ENCODE measurements around the gene ZNF665.
"Not testable (repeated sequence)": the region's sequence is repeated elsewhere in the genome, so short reads cannot be mapped to it uniquely, and the experiment has no call there.

Gene ZNF665

GRCh38 chr19:53192771-53193534, at the start of gene ZNF665:
Gene ZNF665, minus strand, starts transcription at chr19:53193358. Its CDS starts 10,460 bp downstream, at chr19:53182898.
- DNase-seq (ENCODE audit: insufficient read length, low spot score) (peak; percentile 40), FAIRE-seq (no peak)

- DNase-seq (ENCODE audit: insufficient read length, low spot score) (no peak), FAIRE-seq (no peak)
Measured at GRCh38 chr19:53237114-53237777, 44.1 kb upstream of the ZNF665 start.

GRCh38 chr19:53224606-53225005, 31.4 kb upstream of the ZNF665 start:
- FAIRE-seq (no peak), DNase-seq (ENCODE audit: insufficient read length, low spot score) (no peak)

GRCh38 chr19:53222716-53223115, 29.6 kb upstream of the ZNF665 start:
- FAIRE-seq; DNase-seq (ENCODE audit: insufficient read length, low spot score): not testable (repeated sequence)

GRCh38 chr19:53212703-53213320, 19.7 kb upstream of the ZNF665 start:
- FAIRE-seq (no peak), DNase-seq (ENCODE audit: insufficient read length, low spot score) (no peak)

- not testable (repeated sequence) for FAIRE-seq; DNase-seq (ENCODE audit: insufficient read length, low spot score)
Measured at GRCh38 chr19:53211554-53211953, 18.4 kb upstream of the ZNF665 start.

GRCh38 chr19:53196777-53197396, 3.7 kb upstream of the ZNF665 start:
- peak; percentile 76 for DNase-seq (ENCODE audit: insufficient read length, low spot score)
- peak; percentile 13 for FAIRE-seq

GRCh38 chr19:53195265-53195903, 2.2 kb upstream of the ZNF665 start:
- FAIRE-seq (peak; percentile 63), DNase-seq (ENCODE audit: insufficient read length, low spot score) (peak; percentile 46)

GRCh38 chr19:53193535-53194222, 521 bp upstream of the ZNF665 start:
- no peak for FAIRE-seq
- no peak for DNase-seq (ENCODE audit: insufficient read length, low spot score)

- FAIRE-seq (no peak), DNase-seq (ENCODE audit: insufficient read length, low spot score) (no peak)
Measured at GRCh38 chr19:53190253-53190652, 2.9 kb downstream of the ZNF665 start.

- FAIRE-seq; DNase-seq (ENCODE audit: insufficient read length, low spot score): not testable (repeated sequence)
Measured at GRCh38 chr19:53189691-53190198, 3.4 kb downstream of the ZNF665 start.

- DNase-seq (ENCODE audit: insufficient read length, low spot score); FAIRE-seq: not testable (repeated sequence)
Measured at GRCh38 chr19:53185155-53185882, 7.8 kb downstream of the ZNF665 start.

- FAIRE-seq (no peak), DNase-seq (ENCODE audit: insufficient read length, low spot score) (peak; percentile 47)
Measured at GRCh38 chr19:53183146-53183764, 9.9 kb downstream of the ZNF665 start.

- no peak for DNase-seq (ENCODE audit: insufficient read length, low spot score)
Measured at GRCh38 chr19:53182202-53182601, 11.0 kb downstream of the ZNF665 start.

GRCh38 chr19:53177986-53178385, 15.2 kb downstream of the ZNF665 start:
- DNase-seq (ENCODE audit: insufficient read length, low spot score), result no peak
- FAIRE-seq, result no peak

More at GRCh38 chr19:53182202-53182601, 11.0 kb downstream of the ZNF665 start:
- no peak for FAIRE-seq

- FAIRE-seq (no peak), DNase-seq (ENCODE audit: insufficient read length, low spot score) (no peak)
Measured at GRCh38 chr19:53172889-53173288, 20.3 kb downstream of the ZNF665 start.

GRCh38 chr19:53165691-53166091, 27.5 kb downstream of the ZNF665 start:
- FAIRE-seq, result no peak
- DNase-seq (ENCODE audit: insufficient read length, low spot score), result no peak

GRCh38 chr19:53161123-53161522, 32.0 kb downstream of the ZNF665 start:
- DNase-seq (ENCODE audit: insufficient read length, low spot score) (no peak), FAIRE-seq (no peak)

- DNase-seq (ENCODE audit: insufficient read length, low spot score) (no peak), FAIRE-seq (no peak)
Measured at GRCh38 chr19:53160350-53160749, 32.8 kb downstream of the ZNF665 start.
